Prostate gland (tissue), 2 donors: ENCODE measurements around the gene MBD3L3. TPM values are rescaled to one million over a fixed set of nuclear protein-coding genes. Genes with fewer than 3 reads are reported as not detected.
"Not testable (repeated sequence)": the region's sequence is repeated elsewhere in the genome, so short reads cannot be mapped to it uniquely, and the experiment has no call there.

Source experiments
- DNase-seq: peaks from one replicate; pipeline ENCODE4 v3.0.0-alpha.2; 2019; ENCODE audit warnings: low spot score
- H3K27ac ChIP-seq, 2 donors: fragments of 200-600 bp; sonication (generic); 2 replicates each; pipeline ENCODE4 v1.5.1; 2017 to 2019
- H3K27me3 ChIP-seq: fragments of 200-600 bp; sonication (generic); replicated peaks from 2 replicates; pipeline ENCODE4 v1.5.1; 2019; ENCODE audit not compliant: insufficient read depth
- H3K36me3 ChIP-seq, 2 donors: fragments of 200-600 bp; sonication (generic); 1 replicate in 1 of 2; 2 replicates in 1 of 2; pipeline versions ENCODE4 v1.5.1 to v1.8.1; 2017 to 2019
- H3K4me1 ChIP-seq: fragments of 200-600 bp; sonication (generic); replicated peaks from 2 replicates; pipeline ENCODE4 v1.5.1; 2019
- H3K4me3 ChIP-seq, 2 donors: fragments of 200-600 bp; sonication (generic); 2 replicates each; pipeline ENCODE4 v1.5.1; 2017 to 2019
- H3K9me3 ChIP-seq: fragments of 200-600 bp; sonication (generic); 2 replicates; pipeline ENCODE4 v1.5.1; 2017
- POLR2A ChIP-seq: fragments of 450-650 bp; IDR thresholded peaks from one replicate; pipeline ENCODE4 v1.6.1; 2016; ENCODE audit warnings: antibody characterized with exemption, mild to moderate bottlenecking
- POLR2AphosphoS5 ChIP-seq: sonication (generic); formaldehyde crosslinking; IDR thresholded peaks from one replicate; pipeline ENCODE4 v1.6.1; 2017; ENCODE audit warnings: antibody characterized with exemption
- WGBS: methylation state at CpG from one replicate; pipeline ENCODE4 v1.1.5; 2018; 5-methylcytosine and 5-hydroxymethylcytosine counted together
- intact Hi-C: fragments of 100-400 bp; cut with DNase I; formaldehyde crosslinking; loops from one replicate; pipeline ENCODE4 v1.14.2; 2022
- total RNA-seq, 2 donors: library from RNA; depleted of rRNA; stranded (reverse); fragments of >200 nt; gene quantifications; one replicate each; pipeline ENCODE4 v1.1.0, GENCODE V29; 2016
- TF ChIP-seq, protein P1 (sequence below), 4 experiments: fragments of 200-600 bp in 2 of 4; fragments of 450-650 bp in 2 of 4; sonication (generic) in 2 of 4; IDR thresholded peaks; 1 replicate in 3 of 4; 2 replicates in 1 of 4; pipeline ENCODE4 v1.5.1; 2016 to 2019; ENCODE audit warnings: antibody characterized with exemption in 4 of 4, mild to moderate bottlenecking in 2 of 4, moderate library complexity in 2 of 4

The MBD3L3 gene
- total RNA-seq, 2 donors from 2014 or later: 1.5 TPM; not detected in 1

DNA sequence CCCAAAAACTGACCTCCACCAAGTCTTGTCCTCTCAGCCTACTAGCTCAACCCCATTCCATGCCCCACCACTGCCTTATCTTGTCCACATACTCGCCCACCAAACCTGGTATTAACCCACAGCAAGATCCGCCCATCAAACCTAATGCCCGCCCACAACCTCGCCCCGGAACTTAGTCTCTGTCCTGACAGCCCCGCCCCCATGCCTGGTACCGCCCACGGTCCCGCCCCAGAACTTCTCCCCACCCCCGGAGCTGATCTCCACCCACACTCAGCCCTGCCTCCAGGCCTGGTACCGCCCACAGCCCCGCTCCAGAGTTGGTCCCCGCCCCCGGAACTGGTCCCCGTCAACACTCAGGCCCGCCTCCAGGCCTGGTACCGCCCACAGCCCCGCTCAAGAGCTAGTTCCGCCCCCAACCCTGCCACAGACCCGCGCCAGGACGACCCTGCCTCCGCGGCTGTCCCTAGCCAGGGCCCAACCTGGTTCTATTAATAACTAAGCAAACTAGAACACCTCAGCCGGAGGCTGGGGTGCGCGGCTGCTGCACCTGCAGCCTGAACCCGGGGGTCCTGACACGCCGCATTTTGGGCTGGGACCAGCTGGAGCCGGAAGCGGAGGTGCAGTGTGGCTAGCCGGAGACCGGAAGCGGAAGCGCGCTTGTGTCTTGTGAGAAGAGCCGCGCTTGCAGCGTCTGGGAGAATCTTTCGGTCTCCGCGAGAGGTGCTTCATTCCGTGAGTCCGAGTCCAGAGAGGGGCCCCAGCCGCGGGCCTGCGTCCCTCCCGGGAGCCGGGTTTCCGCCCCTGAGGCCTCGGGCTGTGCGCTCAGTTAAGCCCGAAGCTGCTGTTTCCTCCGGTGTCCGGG lies 10.8 kb upstream of the MBD3L3 start, which contains the start of gene ZNF557:
Gene ZNF557, plus strand, starts transcription at position 662 of the 862 bp plus-strand sequence. CDS start 5,372 bp downstream, outside the sequence.
- H3K36me3 ChIP-seq: peaks cover 3 to 20% of the 10 kb centered on the region in 2 donors
- H3K4me1 ChIP-seq: no peaks in the 10 kb centered on the region
- H3K27ac ChIP-seq: peak within 1 kb of the TSS; percentile 79 to 85
- peak; percentile 98 for DNase-seq
- H3K9me3 ChIP-seq: no peaks in the 10 kb centered on the region
- TF ChIP-seq, protein P1, sequence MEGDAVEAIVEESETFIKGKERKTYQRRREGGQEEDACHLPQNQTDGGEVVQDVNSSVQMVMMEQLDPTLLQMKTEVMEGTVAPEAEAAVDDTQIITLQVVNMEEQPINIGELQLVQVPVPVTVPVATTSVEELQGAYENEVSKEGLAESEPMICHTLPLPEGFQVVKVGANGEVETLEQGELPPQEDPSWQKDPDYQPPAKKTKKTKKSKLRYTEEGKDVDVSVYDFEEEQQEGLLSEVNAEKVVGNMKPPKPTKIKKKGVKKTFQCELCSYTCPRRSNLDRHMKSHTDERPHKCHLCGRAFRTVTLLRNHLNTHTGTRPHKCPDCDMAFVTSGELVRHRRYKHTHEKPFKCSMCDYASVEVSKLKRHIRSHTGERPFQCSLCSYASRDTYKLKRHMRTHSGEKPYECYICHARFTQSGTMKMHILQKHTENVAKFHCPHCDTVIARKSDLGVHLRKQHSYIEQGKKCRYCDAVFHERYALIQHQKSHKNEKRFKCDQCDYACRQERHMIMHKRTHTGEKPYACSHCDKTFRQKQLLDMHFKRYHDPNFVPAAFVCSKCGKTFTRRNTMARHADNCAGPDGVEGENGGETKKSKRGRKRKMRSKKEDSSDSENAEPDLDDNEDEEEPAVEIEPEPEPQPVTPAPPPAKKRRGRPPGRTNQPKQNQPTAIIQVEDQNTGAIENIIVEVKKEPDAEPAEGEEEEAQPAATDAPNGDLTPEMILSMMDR (IDR thresholded peaks at IDR 0.05): peak in 1 of 4 experiments; percentile 2
- peak; percentile 83 for TF ChIP-seq POLR2AphosphoS5
- peak; percentile 33 for TF ChIP-seq POLR2A
- WGBS: under 1% methylated on average over 52 of the region's 56 CpGs
- no peaks in the 10 kb centered on the region for H3K27me3 ChIP-seq
- intact Hi-C loops: no loop called here
- peak within 1 kb of the TSS; percentile 78 to 94 for H3K4me3 ChIP-seq

DNA sequence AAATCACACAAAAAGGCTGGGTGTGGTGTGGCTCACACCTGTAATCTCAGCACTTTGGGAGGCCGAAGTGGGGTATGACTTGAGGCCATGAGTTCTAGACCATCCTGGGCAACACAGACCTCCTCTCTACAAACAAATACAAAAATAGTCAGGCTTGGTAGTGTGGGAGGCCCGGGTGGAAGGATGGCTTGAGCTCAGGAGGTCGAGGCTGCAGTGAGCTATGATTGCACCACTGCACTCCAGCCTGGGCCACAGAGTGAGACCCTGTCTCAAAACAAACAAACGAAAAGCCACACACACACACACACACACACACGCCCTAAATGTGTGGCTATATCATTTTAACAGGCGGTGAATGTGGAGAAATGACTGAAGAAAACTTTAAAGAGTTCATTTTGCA lies 10.1 kb upstream of the MBD3L3 start:
- peak overlapping the region in 1 of 2 donors; percentile 78 for H3K4me3 ChIP-seq
- peak overlapping the region in 1 of 2 donors; percentile 79 for H3K27ac ChIP-seq
- 82% methylated on average over 6 of the region's 6 CpGs for WGBS

DNA sequence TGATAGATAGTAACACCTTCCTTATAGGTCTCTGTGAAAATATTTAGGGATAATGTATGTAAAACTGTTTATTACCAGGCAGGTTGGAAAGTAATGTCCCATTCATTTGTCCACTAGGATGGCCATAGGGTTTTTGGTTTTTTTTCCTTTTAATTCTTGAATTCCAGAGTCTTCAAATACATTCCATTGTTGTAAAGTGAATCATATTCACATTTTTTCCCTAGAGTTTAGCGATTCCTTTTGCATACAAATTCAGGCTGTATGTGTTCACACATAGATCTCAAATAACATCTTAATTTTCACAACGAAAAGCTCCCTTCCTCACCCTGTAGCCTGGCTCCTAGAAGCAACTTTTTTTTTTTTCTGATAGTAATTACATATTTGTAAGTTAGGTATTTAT lies 9.2 kb upstream of the MBD3L3 start:
- Histone ChIP-seq H3K9me3 (no peaks in the 10 kb centered on the region), H3K4me1 (no peaks in the 10 kb centered on the region), H3K27me3 (no peaks in the 10 kb centered on the region), H3K4me3 (no peak overlapping the region), H3K27ac (no peak overlapping the region), H3K36me3 (peaks cover 0 to 12% of the 10 kb centered on the region in 2 donors)
- no peak for DNase-seq
- no peak for TF ChIP-seq POLR2A
- TF ChIP-seq, protein P1 (IDR thresholded peaks at IDR 0.05): no peak
- TF ChIP-seq POLR2AphosphoS5: no peak
- WGBS: 80% methylated on average over 2 of the region's 2 CpGs
- intact Hi-C loops: no loop called here

More for the DNA sequence above, 10.1 kb upstream of the MBD3L3 start:
- no peaks in the 10 kb centered on the region for H3K9me3 ChIP-seq
- no peaks in the 10 kb centered on the region for H3K4me1 ChIP-seq
- TF ChIP-seq, protein P1 (IDR thresholded peaks at IDR 0.05): no peak
- TF ChIP-seq POLR2AphosphoS5: no peak
- TF ChIP-seq POLR2A: no peak
- peaks cover 3 to 18% of the 10 kb centered on the region in 2 donors for H3K36me3 ChIP-seq
- peak; percentile 3 for DNase-seq
- H3K27me3 ChIP-seq: no peaks in the 10 kb centered on the region
- intact Hi-C loops: no loop called here

DNA sequence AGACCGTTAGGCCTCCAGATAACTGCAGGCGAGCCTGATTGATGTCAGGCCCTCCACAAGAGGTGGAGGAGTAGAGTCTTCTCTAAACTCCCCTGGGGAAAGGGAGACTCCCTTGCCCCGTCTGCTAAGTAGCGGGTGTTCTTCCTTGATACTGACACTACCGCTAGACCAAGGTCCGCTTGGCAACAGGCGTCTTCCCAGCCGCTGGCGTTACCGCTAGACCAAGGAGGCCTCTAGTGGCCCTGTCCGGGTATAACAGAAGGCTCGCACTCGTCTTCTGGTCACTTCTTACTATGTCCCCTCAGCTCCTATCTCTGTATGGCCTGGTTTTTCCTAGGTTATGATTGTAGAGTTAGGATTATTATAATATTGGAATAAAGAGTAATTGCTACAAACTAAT lies 8.6 kb upstream of the MBD3L3 start:
- 50% methylated on average over 13 of the region's 13 CpGs for WGBS
- intact Hi-C loops, H3K4me1 ChIP-seq, H3K27me3 ChIP-seq, H3K36me3 ChIP-seq, H3K27ac ChIP-seq, H3K4me3 ChIP-seq, H3K9me3 ChIP-seq: not testable (repeated sequence)
- DNase-seq: peak; percentile 1

DNA sequence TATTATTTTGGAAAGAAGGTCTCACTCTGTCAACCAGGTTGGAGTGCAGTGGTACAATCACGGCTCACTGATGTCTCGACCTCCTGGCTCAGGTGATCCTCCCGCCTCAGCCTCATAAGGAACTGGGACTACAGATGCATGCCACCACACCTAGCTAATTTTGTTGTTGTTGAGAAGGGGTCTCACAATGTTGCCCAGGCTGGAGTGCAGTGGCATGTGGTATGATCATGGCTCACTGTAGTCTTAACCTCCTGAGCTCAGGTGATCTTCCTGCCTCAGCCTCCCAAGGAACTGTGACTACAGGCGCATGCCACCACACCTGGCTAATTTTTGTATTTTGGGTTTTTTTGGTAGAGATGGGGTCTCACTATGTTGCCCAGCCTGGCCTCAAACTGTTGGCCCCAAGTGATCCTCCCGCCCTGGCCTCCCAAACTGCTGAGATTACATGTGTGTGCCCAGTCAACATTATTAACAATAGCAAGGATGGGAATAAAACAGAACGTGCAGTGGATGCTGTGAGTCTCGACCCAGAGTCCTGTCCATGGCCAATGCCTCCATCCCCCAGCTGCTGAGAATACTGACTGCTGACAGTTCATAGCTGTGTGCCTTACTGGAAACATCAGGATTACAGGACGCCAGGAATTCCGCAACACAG lies 5.4 kb upstream of the MBD3L3 start:
- no peak overlapping the region for H3K27ac ChIP-seq
- H3K4me1 ChIP-seq: no peaks in the 10 kb centered on the region
- H3K9me3 ChIP-seq: no peaks in the 10 kb centered on the region
- H3K36me3 ChIP-seq: no peaks in the 10 kb centered on the region
- no peaks in the 10 kb centered on the region for H3K27me3 ChIP-seq
- DNase-seq: no peak
- TF ChIP-seq, protein P1 (IDR thresholded peaks at IDR 0.05): no peak
- TF ChIP-seq POLR2AphosphoS5 (no peak), POLR2A (no peak)
- 86% methylated on average over 9 of the region's 9 CpGs for WGBS
- H3K4me3 ChIP-seq: no peak overlapping the region
- intact Hi-C loops: no loop called here
